GM21576 (cell line): ENCODE data around the gene PACSIN1.
A peak's percentile ranks its signal among the peaks of the same experiment; 100 is the strongest.

Experiments used
- ATAC-seq: cut with Tn5 transposase; IDR thresholded peaks from one replicate; pipeline ENCODE4 v1.9.1; 2021; ENCODE audit warnings: mild to moderate bottlenecking, moderate library complexity; ENCODE audit not compliant: unreplicated experiment

Gene PACSIN1

GRCh38 chr6:34526992-34527728 lies 61.3 kb downstream of the PACSIN1 start:
- ATAC-seq = peak; percentile 77

GRCh38 chr6:34527751-34528670 lies 62.1 kb downstream of the PACSIN1 start:
- no peak for ATAC-seq

GRCh38 chr6:34528996-34529664 lies 63.3 kb downstream of the PACSIN1 start:
- no peak for ATAC-seq

GRCh38 chr6:34529665-34530327 lies 63.9 kb downstream of the PACSIN1 start:
- ATAC-seq = no peak

GRCh38 chr6:34530753-34531365 lies 65.0 kb downstream of the PACSIN1 start:
- no peak for ATAC-seq

GRCh38 chr6:34531580-34532201 lies 65.8 kb downstream of the PACSIN1 start:
- ATAC-seq = no peak

- ATAC-seq = no peak
Observed at GRCh38 chr6:34532230-34532629, 66.4 kb downstream of the PACSIN1 start.

GRCh38 chr6:34534146-34534545 lies 68.3 kb downstream of the PACSIN1 start:
- no peak for ATAC-seq

GRCh38 chr6:34534656-34535055 lies 68.8 kb downstream of the PACSIN1 start:
- ATAC-seq = no peak

- no peak for ATAC-seq
Observed at GRCh38 chr6:34535199-34535598, 69.3 kb downstream of the PACSIN1 start.

- no peak for ATAC-seq
Observed at GRCh38 chr6:34535646-34536045, 69.8 kb downstream of the PACSIN1 start.

- ATAC-seq = no peak
Observed at GRCh38 chr6:34536251-34536958, 70.5 kb downstream of the PACSIN1 start.

GRCh38 chr6:34536959-34537848 lies 71.3 kb downstream of the PACSIN1 start:
- ATAC-seq = no peak

- ATAC-seq = no peak
Observed at GRCh38 chr6:34537922-34538550, 72.2 kb downstream of the PACSIN1 start.

GRCh38 chr6:34538581-34538980 lies 72.7 kb downstream of the PACSIN1 start:
- ATAC-seq = no peak

GRCh38 chr6:34539181-34539580 lies 73.3 kb downstream of the PACSIN1 start:
- no peak for ATAC-seq

GRCh38 chr6:34540222-34540621 lies 74.3 kb downstream of the PACSIN1 start:
- no peak for ATAC-seq

GRCh38 chr6:34540841-34541240 lies 75.0 kb downstream of the PACSIN1 start:
- ATAC-seq = no peak
